Hepatocyte (in vitro differentiated cells): ENCODE measurements around the gene ABCB8. TPM values are rescaled to one million over a fixed set of nuclear protein-coding genes. Genes with fewer than 3 reads are reported as not detected.

ENCODE experiments used
- DNase-seq: peaks from one replicate; pipeline ENCODE4 v3.0.0-alpha.2; 2016; ENCODE audit warnings: low spot score
- H2AFZ ChIP-seq: fragments of 200-600 bp; sonication (generic); 2 replicates; pipeline ENCODE4 v1.6.0; 2016; ENCODE audit warnings: antibody characterized with exemption, mild to moderate bottlenecking
- H3K27ac ChIP-seq: fragments of 200-600 bp; sonication (generic); 2 replicates; pipeline ENCODE4 v1.5.1; 2016; ENCODE audit warnings: mild to moderate bottlenecking
- H3K27me3 ChIP-seq: fragments of 200-600 bp; sonication (generic); 2 replicates; pipeline ENCODE4 v1.6.1; 2016
- H3K36me3 ChIP-seq: fragments of 200-600 bp; sonication (generic); replicated peaks from 2 replicates; pipeline ENCODE4 v1.5.1; 2016; ENCODE audit warnings: low read depth; ENCODE audit not compliant: insufficient read depth
- H3K4me1 ChIP-seq: fragments of 200-600 bp; sonication (generic); 2 replicates; pipeline ENCODE4 v1.5.1; 2016; ENCODE audit warnings: mild to moderate bottlenecking, moderate library complexity; ENCODE audit not compliant: insufficient read depth
- H3K4me2 ChIP-seq: fragments of 200-600 bp; sonication (generic); 2 replicates; pipeline ENCODE4 v1.6.0; 2016
- H3K4me3 ChIP-seq: fragments of 200-600 bp; sonication (generic); 2 replicates; pipeline ENCODE4 v1.5.1; 2016; ENCODE audit warnings: mild to moderate bottlenecking
- H3K79me2 ChIP-seq: fragments of 200-600 bp; sonication (generic); 2 replicates; pipeline ENCODE4 v1.6.0; 2017; ENCODE audit warnings: mild to moderate bottlenecking
- H3K9me2 ChIP-seq: fragments of 200-600 bp; sonication (generic); replicated peaks from 2 replicates; pipeline ENCODE4 v1.6.0; 2017; ENCODE audit warnings: mild to moderate bottlenecking; ENCODE audit not compliant: insufficient read depth
- H3K9me3 ChIP-seq: fragments of 200-600 bp; sonication (generic); 2 replicates; pipeline ENCODE4 v1.5.1; 2016; ENCODE audit warnings: low read depth, mild to moderate bottlenecking
- H4K20me1 ChIP-seq: fragments of 200-600 bp; sonication (generic); 2 replicates; pipeline ENCODE4 v1.6.0; 2016; ENCODE audit warnings: mild to moderate bottlenecking; ENCODE audit not compliant: insufficient read depth, poor library complexity, severe bottlenecking
- EZH2 ChIP-seq: fragments of 200-600 bp; sonication (generic); IDR thresholded peaks from 2 replicates; pipeline ENCODE4 v1.6.1; 2016; ENCODE audit warnings: antibody characterized with exemption, mild to moderate bottlenecking, borderline replicate concordance
- EZH2phosphoT487 ChIP-seq: fragments of 200-600 bp; sonication (generic); IDR thresholded peaks from one replicate; pipeline ENCODE4 v1.6.1; 2018; ENCODE audit warnings: antibody characterized with exemption, mild to moderate bottlenecking, low read depth, moderate library complexity; ENCODE audit not compliant: unreplicated experiment, severe bottlenecking
- WGBS: methylation state at CpG from one replicate; pipeline ENCODE4 v1.1.6; 2016; ENCODE audit warnings: low lambda C conversion rate; ENCODE audit errors: missing lambda C conversion rate; 5-methylcytosine and 5-hydroxymethylcytosine counted together
- polyA plus RNA-seq: library from polyadenylated mRNA; unstranded; fragments of >200 nt; fragmentation: Nextera tagmentation; extraction: Ambion mirVana; gene quantifications from 2 replicates; pipeline ENCODE4 v1.2.1, GENCODE V29; 2016
- total RNA-seq: library from RNA; depleted of rRNA; stranded (reverse); fragments of >200 nt; gene quantifications from 2 replicates; pipeline ENCODE4 v1.2.3, GENCODE V29; 2014
- TF ChIP-seq, protein P1 (sequence below): fragments of 200-600 bp; sonication (generic); IDR thresholded peaks from 2 replicates; pipeline ENCODE4 v1.5.1; 2016; ENCODE audit warnings: antibody characterized with exemption, mild to moderate bottlenecking; ENCODE audit not compliant: poor library complexity

The ABCB8 gene
- total and polyA plus RNA-seq, 2 experiments from 2014 or later = 24.4 to 32.6 TPM

- Histone ChIP-seq H2AFZ (no peak overlapping the region), H3K79me2 (no peaks in the 10 kb centered on the region), H4K20me1 (no peaks in the 10 kb centered on the region), H3K4me1 (peaks cover 20% of the 10 kb centered on the region), H3K4me3 (no peak overlapping the region), H3K9me2 (no peaks in the 10 kb centered on the region), H3K27me3 (peaks cover 8% of the 10 kb centered on the region), H3K9me3 (no peaks in the 10 kb centered on the region), H3K36me3 (no peaks in the 10 kb centered on the region), H3K27ac (no peak overlapping the region), H3K4me2 (no peak overlapping the region)
- no peak for DNase-seq
- TF ChIP-seq EZH2 (no peak), EZH2phosphoT487 (no peak)
- TF ChIP-seq, protein P1, sequence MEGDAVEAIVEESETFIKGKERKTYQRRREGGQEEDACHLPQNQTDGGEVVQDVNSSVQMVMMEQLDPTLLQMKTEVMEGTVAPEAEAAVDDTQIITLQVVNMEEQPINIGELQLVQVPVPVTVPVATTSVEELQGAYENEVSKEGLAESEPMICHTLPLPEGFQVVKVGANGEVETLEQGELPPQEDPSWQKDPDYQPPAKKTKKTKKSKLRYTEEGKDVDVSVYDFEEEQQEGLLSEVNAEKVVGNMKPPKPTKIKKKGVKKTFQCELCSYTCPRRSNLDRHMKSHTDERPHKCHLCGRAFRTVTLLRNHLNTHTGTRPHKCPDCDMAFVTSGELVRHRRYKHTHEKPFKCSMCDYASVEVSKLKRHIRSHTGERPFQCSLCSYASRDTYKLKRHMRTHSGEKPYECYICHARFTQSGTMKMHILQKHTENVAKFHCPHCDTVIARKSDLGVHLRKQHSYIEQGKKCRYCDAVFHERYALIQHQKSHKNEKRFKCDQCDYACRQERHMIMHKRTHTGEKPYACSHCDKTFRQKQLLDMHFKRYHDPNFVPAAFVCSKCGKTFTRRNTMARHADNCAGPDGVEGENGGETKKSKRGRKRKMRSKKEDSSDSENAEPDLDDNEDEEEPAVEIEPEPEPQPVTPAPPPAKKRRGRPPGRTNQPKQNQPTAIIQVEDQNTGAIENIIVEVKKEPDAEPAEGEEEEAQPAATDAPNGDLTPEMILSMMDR = no peak
- 74% methylated on average over 5 of the region's 5 CpGs for WGBS
Observed at GRCh38 chr7:150986556-150986955, 41.7 kb upstream of the ABCB8 start.

- Histone ChIP-seq H3K4me2 (peak overlapping the region; percentile 62), H3K27me3 (no peaks in the 10 kb centered on the region), H3K4me3 (no peak overlapping the region), H3K9me3 (no peaks in the 10 kb centered on the region), H2AFZ (no peak overlapping the region), H3K27ac (peak overlapping the region; percentile 94), H3K36me3 (no peaks in the 10 kb centered on the region), H3K79me2 (no peaks in the 10 kb centered on the region), H3K9me2 (no peaks in the 10 kb centered on the region), H3K4me1 (peaks cover 20% of the 10 kb centered on the region), H4K20me1 (no peaks in the 10 kb centered on the region)
- 32% methylated on average over 25 of the region's 31 CpGs for WGBS
- DNase-seq = peak; percentile 75
- TF ChIP-seq EZH2phosphoT487 (no peak), EZH2 (no peak)
- TF ChIP-seq, protein P1 = peak; percentile 90
Observed at GRCh38 chr7:150988230-150989226, 39.7 kb upstream of the ABCB8 start.

GRCh38 chr7:150989456-150989855 is 38.8 kb upstream of the ABCB8 start:
- TF ChIP-seq, protein P1 = no peak
- TF ChIP-seq EZH2phosphoT487 (no peak), EZH2 (no peak)
- no peak overlapping the region for H3K4me2 ChIP-seq
- WGBS = 72% methylated on average over 7 of the region's 7 CpGs
- DNase-seq = no peak
- H3K27ac ChIP-seq = peak overlapping the region; percentile 94
- no peaks in the 10 kb centered on the region for H4K20me1 ChIP-seq
- no peak overlapping the region for H2AFZ ChIP-seq
- H3K9me3 ChIP-seq = no peaks in the 10 kb centered on the region
- H3K4me3 ChIP-seq = no peak overlapping the region
- no peaks in the 10 kb centered on the region for H3K79me2 ChIP-seq
- no peaks in the 10 kb centered on the region for H3K36me3 ChIP-seq
- no peaks in the 10 kb centered on the region for H3K27me3 ChIP-seq
- no peaks in the 10 kb centered on the region for H3K9me2 ChIP-seq
- peaks cover 20% of the 10 kb centered on the region for H3K4me1 ChIP-seq
